Fibroblast of mammary gland (primary cell): ENCODE results near the gene CLDN20.
"Not testable (repeated sequence)": the region's sequence is repeated elsewhere in the genome, so short reads cannot be mapped to it uniquely, and the experiment has no call there.

Experiments
- DNase-seq: peaks from one replicate; pipeline ENCODE4 v3.0.0-alpha.2; 2010; ENCODE audit warnings: low read depth
- H3K4me3 ChIP-seq: 2 replicates; pipeline ENCODE4 v1.5.1; 2011; ENCODE audit warnings: low read depth, mild to moderate bottlenecking, low read length, moderate library complexity; ENCODE audit not compliant: control insufficient read depth
- TF ChIP-seq, protein P1 (sequence below): conservative IDR thresholded peaks from 2 replicates; pipeline ENCODE4 v1.5.1; 2011; ENCODE audit warnings: low read depth, low read length, inconsistent platforms; ENCODE audit not compliant: control insufficient read depth, insufficient read depth

Gene CLDN20, protein sequence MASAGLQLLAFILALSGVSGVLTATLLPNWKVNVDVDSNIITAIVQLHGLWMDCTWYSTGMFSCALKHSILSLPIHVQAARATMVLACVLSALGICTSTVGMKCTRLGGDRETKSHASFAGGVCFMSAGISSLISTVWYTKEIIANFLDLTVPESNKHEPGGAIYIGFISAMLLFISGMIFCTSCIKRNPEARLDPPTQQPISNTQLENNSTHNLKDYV

DNA sequence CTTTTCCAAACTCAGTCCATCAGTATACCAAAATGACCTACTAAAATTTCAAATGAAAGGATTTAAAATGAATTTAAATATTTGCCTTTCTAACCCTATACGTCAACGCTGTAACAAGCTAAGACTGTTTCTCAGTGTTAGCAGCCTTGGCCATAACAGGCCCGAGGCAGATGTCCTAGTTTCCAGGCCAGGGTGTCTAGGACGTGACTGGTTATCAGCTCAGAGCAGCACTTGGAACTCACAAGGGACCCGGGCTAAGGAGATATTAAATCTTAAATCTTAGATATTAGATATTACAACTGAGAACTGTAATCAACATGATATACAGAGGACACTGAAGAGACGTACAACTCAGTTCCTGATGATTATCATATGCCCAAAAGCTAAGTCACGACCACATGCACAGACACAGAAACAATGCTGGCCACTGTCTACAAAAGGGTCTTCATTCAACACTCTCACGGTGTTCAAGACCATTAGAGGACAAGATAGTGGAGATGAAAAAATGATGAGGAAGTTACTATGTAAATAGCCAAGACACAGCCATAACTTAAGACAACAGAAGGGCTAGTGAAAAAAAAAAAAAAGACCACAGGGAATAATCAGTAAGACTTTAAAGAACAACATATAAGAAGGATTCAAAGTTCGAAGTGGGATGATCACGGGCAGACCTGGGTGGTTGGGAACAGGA is at the start of gene CLDN20:
TSS of gene CLDN20 (plus strand) at position 641 of the 691 bp plus-strand sequence. CDS start 11,707 bp downstream, outside the sequence.
- TF ChIP-seq, protein P1, sequence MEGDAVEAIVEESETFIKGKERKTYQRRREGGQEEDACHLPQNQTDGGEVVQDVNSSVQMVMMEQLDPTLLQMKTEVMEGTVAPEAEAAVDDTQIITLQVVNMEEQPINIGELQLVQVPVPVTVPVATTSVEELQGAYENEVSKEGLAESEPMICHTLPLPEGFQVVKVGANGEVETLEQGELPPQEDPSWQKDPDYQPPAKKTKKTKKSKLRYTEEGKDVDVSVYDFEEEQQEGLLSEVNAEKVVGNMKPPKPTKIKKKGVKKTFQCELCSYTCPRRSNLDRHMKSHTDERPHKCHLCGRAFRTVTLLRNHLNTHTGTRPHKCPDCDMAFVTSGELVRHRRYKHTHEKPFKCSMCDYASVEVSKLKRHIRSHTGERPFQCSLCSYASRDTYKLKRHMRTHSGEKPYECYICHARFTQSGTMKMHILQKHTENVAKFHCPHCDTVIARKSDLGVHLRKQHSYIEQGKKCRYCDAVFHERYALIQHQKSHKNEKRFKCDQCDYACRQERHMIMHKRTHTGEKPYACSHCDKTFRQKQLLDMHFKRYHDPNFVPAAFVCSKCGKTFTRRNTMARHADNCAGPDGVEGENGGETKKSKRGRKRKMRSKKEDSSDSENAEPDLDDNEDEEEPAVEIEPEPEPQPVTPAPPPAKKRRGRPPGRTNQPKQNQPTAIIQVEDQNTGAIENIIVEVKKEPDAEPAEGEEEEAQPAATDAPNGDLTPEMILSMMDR: no peak
- no peak within 1 kb of the TSS for H3K4me3 ChIP-seq
- no peak for DNase-seq

DNA sequence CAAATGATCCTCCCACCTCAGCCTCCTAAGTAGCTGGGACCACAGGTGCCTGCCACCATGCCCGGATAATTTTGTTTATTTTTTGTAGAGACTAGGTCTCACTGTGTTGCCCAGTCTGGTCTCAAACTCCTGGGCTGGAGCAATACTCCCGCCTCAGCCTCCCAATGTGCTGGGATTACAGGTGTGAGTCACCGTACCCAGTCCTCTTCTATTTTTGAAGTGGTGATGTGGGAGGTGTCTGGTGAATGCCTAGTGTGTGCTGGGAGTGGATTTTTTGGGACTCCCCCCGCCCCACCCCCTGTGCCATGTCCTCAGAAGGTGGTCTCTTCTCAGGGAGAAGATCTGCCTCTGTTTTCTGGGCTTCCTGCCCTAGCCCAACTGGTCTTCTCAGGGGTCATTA is 47.9 kb upstream of the CLDN20 start:
- TF ChIP-seq, protein P1: no peak
- no peak overlapping the region for H3K4me3 ChIP-seq
- DNase-seq: no peak

DNA sequence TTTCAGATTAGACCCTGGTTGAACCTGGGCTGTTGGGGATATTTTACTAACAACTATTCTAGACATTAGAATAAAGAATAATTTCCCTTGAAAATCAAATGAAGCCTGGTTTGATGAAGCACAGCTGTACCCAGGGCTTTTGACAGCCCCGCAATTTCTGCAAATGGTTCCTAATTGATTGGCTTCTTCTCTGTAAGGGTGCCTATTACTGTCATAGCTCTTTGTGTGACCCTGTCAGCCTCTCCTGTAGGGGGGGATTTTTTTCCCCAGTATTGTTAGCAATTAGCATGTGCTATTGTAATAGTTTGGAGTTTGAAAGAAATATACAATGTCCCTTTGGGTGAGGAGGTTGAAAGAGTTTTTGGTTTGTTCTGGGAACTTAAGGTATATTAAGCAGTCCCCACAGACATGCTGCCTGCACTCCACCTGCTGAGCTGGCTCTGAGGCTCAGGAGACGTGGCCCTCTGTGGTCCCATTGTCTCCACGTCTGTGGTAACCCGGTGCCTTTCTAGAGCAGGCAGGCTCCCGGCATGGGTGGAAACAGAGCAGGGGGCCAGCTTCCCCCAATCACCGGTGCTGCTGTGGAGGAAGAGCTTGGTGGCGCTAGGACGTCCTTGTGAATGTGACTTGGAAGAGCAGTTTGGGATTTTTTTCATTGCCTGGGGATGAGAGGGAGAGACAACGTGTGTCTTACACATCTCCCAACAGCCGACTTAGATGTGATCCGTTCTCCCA is 47.3 kb upstream of the CLDN20 start:
- no peak for DNase-seq
- TF ChIP-seq, protein P1: no peak
- no peak overlapping the region for H3K4me3 ChIP-seq

DNA sequence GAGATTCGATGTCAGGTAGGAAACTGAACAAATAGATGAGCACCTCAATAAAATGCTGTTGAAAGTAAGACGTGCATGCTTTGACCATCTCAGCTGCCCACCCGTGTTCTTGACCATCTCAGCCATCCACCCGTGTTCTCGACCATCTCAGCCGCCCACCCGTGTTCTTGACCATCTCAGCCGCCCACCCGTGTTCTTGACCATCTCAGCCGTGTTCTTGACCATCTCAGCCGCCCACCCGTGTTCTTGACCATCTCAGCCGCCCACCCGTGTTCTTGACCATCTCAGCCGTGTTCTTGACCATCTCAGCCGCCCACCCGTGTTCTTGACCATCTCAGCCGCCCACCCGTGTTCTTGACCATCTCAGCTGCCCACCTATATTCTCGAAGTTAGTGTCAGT is 45.1 kb upstream of the CLDN20 start:
- DNase-seq, H3K4me3 ChIP-seq: not testable (repeated sequence)

DNA sequence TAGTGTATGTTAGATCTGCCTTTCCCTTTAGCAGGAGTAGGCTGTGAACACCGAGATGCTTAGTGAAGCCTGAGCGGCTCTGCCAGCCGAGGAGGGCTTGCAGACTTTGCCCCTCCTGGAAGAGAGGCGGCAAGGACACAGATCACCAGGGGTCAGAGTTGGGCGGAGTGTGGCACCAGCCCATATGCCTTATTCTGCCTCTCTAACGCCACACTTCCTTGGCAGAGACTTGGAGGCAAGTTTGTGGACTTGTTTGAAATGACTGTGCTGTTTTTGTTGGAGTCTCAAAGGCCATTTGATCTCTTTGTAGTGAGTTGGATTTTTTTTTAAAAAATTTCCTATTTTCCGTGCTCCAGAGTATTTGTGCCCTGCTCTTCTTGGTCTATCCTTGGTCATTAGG is 44.5 kb upstream of the CLDN20 start:
- H3K4me3 ChIP-seq: no peak overlapping the region
- DNase-seq: no peak
- TF ChIP-seq, protein P1: no peak

DNA sequence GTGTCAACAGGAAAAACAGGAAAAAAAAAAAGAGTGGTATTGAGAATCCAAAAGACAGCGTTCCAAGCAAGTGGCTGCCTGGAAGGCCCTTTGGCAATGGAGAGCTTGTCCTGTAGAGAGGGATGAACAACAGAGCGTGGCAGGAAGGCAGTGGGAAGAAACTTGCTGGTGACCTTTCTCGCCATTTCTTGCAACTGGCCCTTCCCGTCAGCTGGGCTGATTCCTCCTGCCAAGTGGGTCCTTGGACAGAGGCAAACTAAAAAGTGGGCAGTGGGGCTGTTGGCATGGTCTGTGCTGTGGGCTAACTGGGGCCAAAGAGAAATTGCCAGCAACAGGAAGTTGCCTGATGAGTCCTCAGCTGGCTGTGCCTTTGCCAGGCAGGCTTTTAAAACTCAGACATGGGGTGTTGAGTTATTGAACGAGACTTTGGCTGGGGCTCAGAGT is 43.9 kb upstream of the CLDN20 start:
- TF ChIP-seq, protein P1: no peak
- no peak for DNase-seq
- no peak overlapping the region for H3K4me3 ChIP-seq

DNA sequence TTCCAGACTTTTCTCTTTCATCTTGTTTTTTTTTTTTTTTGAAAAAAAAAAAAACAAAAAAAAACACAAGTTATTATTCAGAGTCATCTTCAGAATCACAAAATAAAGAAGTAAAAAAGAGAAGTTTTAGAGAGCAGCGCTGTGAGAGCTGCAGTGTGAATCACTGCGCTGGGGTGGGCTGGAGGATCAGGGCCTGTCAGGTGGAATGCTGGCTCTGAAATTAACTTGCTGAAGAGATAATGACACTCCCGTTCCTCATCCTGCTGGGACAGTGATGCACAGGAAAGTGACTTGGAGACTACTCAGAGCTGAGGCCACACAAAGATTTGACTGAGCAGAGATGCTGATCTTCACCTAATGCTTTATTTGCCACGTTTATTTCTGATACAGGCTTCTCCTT is 42.7 kb upstream of the CLDN20 start:
- TF ChIP-seq, protein P1: no peak
- DNase-seq: no peak
- no peak overlapping the region for H3K4me3 ChIP-seq
